H1 (cell line): ENCODE measurements around the gene RPP25. TPM values are rescaled to one million over a fixed set of nuclear protein-coding genes. Genes with fewer than 3 reads are reported as not detected.

Experiments
- BACH1 ChIP-seq: IDR thresholded peaks from 2 replicates; pipeline ENCODE4 v1.6.1; 2012; ENCODE audit warnings: low read length, improper control_type of control experiment
- CEBPB ChIP-seq: IDR thresholded peaks from 2 replicates; pipeline ENCODE4 v1.6.1; 2012; ENCODE audit warnings: low read depth, low read length
- CHD2 ChIP-seq: IDR thresholded peaks from 2 replicates; pipeline ENCODE4 v1.6.1; 2012; ENCODE audit warnings: low read length, improper control_type of control experiment
- CHD7 ChIP-seq: fragments of 300-600 bp; sonication (generic); IDR thresholded peaks from 2 replicates; pipeline ENCODE4 v1.7.1; 2012; ENCODE audit warnings: low read length, moderate library complexity, mild to moderate bottlenecking, inconsistent platforms; ENCODE audit not compliant: insufficient replicate concordance
- CTCF ChIP-seq, 3 experiments: IDR thresholded peaks; 1 replicate in 2 of 3; 2 replicates in 1 of 3; pipeline versions ENCODE4 v1.5.1 to v1.6.1; 2011; ENCODE audit warnings: low read length in 3 of 3, mild to moderate bottlenecking in 3 of 3, inconsistent platforms in 2 of 3, low read depth in 1 of 3, moderate library complexity in 1 of 3; ENCODE audit not compliant: insufficient read depth in 1 of 3; ENCODE audit errors: control extremely low read depth in 1 of 3
- JUN ChIP-seq: IDR thresholded peaks from 2 replicates; pipeline ENCODE4 v1.6.1; 2011; ENCODE audit warnings: low read depth, mild to moderate bottlenecking, improper control_type of control experiment, low read length
- KDM1A ChIP-seq: fragments of 200-600, 300-600 bp; sonication (generic); IDR thresholded peaks from 2 replicates; pipeline ENCODE4 v1.7.1; 2016; ENCODE audit warnings: mild to moderate bottlenecking, low read length, borderline replicate concordance
- MAFK ChIP-seq: IDR thresholded peaks from 2 replicates; pipeline ENCODE4 v1.6.1; 2012; ENCODE audit warnings: low read depth, mild to moderate bottlenecking, improper control_type of control experiment, low read length
- MAX ChIP-seq: IDR thresholded peaks from 2 replicates; pipeline ENCODE4 v1.6.1; 2012; ENCODE audit warnings: inconsistent platforms
- TEAD4 ChIP-seq: IDR thresholded peaks from 2 replicates; pipeline ENCODE4 v1.6.1; 2012; ENCODE audit warnings: low read depth, low read length, inconsistent platforms, mixed read lengths
- polyA plus RNA-seq, 7 experiments: library from polyadenylated mRNA; depleted of rRNA in 3 of 7; stranded (reverse) in 5 of 7; unstranded in 2 of 7; fragments of >200 nt in 5 of 7; fragments of 200-250 nt in 2 of 7; gene quantifications; 1 replicate in 5 of 7; 2 replicates in 1 of 7; 4 replicates in 1 of 7; pipeline versions ENCODE4 v1.2.1 to v1.2.3, GENCODE V29; 2011 to 2013; ENCODE audit warnings: missing spikeins in 2 of 7, mixed read lengths in 2 of 7
- total RNA-seq: library from RNA; stranded (reverse); fragmentation: NEBNext Ultra II Directional; extraction: Animal tissue kit (Norgen Biotek cat#: 25700); gene quantifications from 2 replicates; pipeline ENCODE4 v1.2.1, GENCODE V29; 2021

Gene RPP25
- total and polyA plus RNA-seq, 2 of the 8 experiments (the other 6 are each of a cell fraction or from before 2014, with no cell fraction given), result 17.4 to 19.8 TPM

- TF ChIP-seq CHD7 (no peak), TEAD4 (no peak), JUN (no peak), MAFK (no peak), MAX (no peak), CTCF (IDR thresholded peaks at IDR 0.05; ENCODE audit: control extremely low read depth in 1 of 3, insufficient read depth in 1 of 3, low read depth in 1 of 3, low read length in 3 of 3) (no peak), CHD2 (no peak), CEBPB (no peak), BACH1 (no peak), KDM1A (no peak)
These were observed 38.9 kb downstream of the RPP25 start (continued) for GRCh38 chr15:74917676-74918075.
